COLO668 (cell line): Measurements from ENCODE around the gene DYNLT1.
"Not testable (repeated sequence)": the region's sequence is repeated elsewhere in the genome, so short reads cannot be mapped to it uniquely, and the experiment has no call there.

Experiments used
- DNase-seq: peaks from one replicate; lab custom pipeline; 2025; ENCODE audit not compliant: unreplicated experiment; lab: John Stamatoyannopoulos, UW

DYNLT1 gene

DNA sequence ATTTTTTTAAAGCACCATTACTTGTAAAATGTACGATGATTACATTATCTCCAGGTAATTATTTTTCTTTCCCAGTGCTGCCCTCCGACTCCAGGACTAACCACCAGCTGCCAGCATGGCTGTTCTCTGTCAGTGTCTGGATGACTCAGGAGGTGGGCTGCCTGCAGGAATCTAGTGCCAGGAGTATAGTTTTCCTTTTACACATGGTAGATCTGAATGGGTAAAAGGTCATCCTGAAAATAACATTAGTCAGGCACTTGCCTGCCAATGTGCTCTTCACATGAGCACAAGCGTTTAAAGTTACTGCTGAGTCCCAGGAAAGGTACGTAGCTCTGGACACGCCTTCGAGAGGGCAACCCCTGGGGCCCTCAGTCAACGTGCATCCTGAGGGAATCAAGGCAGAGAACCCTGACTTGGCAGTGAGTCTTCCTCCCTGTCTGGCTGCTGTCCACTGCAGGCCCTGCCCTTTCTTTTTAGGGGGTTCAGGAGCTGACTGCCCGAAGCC lies 2.4 kb downstream of the DYNLT1 start:
- DNase-seq: no peak

DNA sequence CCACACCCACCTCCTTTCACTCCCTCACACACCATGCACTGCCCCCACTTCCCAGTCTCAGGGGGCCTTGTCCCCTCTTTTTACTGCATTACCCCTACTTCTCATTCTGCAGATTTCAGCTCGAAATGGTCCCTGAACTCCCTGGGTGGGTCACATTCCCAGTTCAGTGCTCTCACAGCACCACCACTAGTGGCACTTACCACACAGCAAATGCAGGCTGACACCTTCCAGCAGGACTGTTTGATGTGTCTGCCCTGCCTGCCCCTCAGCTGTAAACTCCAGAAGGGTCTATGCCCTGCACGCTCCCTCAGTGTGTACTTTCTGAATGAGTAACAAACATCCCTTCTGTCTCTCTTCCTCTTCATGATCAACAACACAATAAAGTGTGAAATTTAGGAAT lies 4.0 kb downstream of the DYNLT1 start:
- no peak for DNase-seq

DNA sequence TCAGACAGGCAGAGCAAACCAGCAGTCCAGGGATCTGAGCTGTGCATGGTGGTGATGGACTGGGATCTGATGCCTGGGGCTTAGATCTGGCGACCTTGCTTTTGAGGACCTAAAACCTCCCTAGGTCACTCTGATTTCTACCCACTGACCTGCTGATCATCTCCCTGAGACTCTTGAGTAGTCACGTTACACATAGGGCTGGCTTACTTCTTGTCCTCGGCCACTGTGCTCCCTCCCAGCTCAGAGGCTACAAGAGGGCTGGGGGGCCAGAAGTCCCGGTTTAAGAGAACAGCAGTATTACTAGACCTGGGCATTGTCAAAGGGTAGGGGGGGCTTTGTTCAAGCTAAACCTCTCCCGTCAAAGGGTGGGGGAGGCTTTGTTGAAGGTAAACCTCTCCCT lies 5.5 kb downstream of the DYNLT1 start:
- no peak for DNase-seq

DNA sequence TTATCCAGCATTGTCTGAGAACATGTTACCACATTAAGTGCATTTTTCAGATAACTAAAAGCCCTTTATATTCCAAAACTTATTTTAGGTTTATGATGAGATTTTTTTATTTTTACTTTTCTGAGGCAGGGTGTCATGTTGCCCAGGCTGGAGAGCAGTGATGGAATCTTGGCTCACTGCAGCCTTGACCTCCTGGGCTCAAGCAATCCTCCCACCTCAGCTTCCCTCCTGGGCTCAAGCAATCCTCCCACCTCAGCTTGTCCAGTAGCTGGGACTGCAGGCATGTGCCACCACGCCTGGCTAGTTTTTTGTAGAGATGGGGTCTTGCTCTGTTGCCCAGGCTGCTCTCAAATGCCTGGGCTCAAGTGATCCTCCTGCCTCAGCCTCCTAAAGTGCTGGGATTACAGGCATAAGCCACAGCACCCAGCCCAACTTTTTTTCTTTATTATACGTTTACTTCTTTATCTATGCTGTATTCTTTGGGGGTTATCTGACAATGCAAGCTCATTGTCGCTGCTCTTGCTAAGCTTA lies 6.2 kb downstream of the DYNLT1 start:
- DNase-seq: no peak

DNA sequence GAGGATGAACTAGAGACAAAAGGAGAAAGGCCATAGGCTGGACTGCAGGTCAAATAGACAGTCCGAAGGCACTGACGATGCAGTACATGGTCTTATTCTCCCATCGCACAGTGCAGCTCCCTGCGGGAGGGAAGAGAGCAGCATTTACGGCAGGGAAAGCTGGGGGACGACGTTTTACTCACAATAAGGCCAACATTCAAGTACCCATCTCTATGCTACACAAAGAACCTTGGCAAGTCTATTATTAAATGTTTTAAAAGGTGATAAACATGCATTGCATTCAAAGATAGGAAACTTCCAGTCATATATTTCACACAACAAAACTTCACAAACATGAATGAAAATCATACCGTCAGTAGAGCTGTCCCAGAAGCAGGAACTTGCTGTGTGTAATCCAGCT lies 7.8 kb downstream of the DYNLT1 start:
- DNase-seq: no peak

DNA sequence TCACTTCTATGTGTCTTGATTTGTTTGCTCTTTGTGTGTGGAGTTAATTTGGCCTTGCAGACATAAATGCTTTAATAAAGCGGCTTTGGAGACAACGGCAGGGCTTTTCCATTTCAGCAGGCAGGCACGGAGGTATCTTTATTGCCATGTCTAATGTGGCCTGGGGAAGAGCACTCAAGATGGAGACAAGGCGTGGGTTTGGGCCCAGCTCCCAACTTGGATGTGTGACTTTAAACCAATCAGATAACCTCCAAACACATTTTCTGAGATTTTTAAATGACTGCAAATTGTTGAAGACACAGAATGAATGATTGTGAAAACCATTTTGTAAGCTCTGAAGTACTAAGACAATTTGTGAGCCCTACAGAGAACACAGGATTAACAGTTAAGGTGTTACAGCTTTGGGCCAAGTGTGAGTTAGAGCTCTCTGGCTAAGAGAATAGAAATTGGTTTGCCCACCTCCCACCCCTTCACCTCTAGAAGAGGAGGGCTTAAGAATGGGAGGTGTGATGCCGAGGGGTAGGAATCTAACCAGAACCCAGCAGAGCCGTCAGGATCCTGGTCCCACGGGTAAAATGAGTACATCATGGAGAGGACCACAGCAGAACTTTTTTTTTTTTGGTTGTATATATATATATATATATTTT lies 9.0 kb downstream of the DYNLT1 start:
- no peak for DNase-seq

DNA sequence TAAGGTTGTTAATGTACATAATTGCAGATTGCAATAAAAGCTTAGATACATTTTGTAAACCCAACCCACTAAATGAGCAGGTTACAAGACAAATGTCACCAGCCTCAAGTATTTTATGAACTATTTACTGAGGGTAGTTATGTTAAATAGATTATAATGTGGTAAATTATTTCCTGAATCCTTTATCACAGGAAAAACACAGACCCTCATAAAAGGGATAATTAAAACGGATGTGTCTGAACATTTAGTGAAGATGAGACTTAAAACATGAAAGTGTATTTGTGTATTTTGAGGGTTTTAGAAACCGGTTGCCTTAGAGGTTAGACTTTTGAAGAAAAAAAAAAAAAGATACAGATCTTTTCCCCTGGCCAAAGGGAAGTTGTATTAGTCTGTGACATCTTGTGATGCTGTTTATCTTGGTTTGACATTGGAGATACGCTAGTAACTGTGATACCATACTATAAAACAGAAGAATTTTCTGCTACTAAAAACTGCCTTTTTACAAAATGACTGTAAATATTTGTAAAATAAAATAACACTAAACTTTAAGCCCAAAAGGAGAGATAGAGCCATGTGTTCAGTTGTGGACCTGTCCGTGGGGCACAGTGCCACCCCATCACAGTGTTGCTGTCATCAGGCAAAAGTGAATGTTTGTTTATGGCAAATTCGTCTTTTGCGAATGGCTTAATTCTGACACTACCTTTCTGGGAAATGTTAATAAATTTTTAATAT lies 9.7 kb downstream of the DYNLT1 start:
- no peak for DNase-seq

DNA sequence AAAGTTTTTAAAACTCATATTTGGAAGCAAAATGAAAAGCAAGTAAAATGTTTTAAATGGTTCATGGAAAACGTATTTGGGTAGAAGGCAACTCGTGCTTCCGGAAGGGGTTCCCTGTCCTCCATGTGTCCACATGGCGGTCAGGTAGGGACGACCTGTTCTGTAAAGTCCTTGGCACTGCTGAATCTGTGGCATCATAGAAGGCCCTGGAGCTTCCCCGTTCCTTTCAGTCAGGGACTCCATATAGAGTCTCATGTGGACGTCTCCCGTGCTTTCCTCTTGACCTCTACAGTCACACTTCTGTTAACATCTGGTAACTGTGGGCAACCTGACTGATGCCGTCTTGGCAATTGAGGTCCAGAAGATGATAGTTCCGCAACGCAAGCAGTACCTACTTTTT lies 11.4 kb downstream of the DYNLT1 start:
- DNase-seq: no peak

DNA sequence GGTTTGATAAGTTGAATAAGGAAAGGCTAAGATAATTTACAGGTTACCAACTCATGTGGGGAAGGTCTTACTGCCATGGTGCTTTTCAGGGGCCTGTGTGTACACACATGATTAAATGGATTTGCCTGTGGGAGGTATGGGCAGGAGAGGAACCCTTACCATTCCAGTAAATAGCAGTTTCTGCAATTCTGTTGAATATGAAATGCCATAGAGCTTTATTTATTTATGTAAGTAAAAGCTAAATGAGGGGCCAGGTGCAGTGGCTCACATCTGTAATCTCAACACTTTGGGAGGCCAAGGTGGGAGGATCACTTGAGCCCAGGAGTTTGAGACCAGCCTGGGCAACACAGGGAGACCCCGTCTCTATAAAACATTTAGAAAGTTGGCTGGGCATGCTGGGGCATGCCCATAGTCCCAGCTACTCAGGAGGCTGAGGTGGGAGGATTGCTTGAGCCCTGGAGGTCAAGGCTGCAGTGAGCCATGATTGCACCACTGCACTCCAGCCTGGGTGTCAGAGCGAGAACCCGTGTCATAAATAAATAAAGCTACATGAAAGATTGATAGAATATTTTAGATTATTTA lies 11.9 kb downstream of the DYNLT1 start:
- DNase-seq: not testable (repeated sequence)

DNA sequence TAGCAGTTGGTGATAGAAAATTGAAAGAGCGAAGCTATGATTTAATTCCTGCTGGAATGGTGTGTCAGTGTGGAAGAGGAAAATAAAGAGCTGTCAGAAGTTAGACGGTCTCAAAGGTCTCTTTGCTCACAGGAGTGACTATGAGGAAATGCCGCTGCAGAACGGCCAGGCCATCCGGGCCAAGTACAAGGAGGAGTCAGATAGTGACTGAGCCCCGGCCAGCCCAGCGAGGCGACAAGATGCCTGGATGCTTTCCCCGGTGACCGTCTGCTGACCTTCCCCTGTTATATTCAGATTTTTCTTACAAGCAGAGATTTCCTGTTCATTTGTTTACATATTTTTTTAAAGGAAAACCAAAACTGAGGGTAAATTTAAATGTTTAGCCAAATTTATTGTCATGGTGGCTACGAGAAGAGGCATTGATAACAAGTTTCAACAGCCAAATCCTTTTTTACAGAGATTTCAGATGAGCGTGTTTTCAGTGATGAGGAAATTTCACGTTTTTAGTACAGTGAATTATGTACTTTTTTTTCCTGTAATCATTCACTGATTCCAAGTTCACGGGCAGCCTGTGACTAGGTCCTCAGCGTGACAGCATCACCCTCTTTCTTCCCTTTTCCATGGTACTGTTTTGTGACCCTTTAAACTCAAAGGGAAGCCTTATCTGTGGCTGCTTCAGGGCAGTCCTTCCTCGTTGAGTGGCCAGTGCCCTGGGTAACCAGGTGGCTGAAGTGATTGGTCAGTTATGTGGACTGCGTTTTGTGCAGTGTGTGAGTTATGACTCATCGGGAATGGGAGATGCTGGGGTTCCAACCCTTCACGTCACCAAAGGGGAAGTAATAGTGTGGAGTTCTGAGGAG lies 12.6 kb downstream of the DYNLT1 start:
- no peak for DNase-seq

DNA sequence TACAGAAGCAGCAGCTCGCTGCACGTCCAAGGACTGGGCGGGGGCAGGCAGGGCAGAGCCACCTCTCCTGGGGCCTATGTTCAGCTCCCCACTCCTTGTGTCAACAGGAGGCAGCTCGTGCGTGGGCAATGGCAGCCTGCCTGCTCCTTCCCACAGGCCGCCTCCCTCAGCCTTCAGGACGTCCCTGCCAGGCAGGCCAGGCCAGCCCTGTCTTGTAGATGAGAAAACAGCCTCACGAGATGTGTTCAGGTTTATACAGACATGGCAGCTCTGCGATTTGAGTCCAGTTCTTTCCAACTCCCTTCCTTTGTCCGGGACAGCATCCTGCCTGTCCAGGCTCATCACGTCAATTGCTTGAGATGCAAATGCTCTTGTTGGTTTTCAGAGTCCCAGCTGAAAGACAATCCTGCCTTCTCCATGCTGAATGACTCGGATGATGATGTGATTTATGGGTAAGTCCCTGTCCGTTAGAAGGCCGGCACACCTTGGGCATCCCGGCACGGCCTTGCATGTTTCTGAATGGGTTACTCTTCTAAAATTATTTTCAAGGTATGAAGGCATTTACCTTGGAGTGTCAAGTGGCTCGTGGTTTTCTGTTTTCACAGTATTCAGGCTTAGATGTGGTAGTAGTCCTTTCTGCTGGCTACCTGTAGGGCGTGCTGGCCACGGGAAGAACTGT lies 13.5 kb downstream of the DYNLT1 start:
- DNase-seq: no peak

DNA sequence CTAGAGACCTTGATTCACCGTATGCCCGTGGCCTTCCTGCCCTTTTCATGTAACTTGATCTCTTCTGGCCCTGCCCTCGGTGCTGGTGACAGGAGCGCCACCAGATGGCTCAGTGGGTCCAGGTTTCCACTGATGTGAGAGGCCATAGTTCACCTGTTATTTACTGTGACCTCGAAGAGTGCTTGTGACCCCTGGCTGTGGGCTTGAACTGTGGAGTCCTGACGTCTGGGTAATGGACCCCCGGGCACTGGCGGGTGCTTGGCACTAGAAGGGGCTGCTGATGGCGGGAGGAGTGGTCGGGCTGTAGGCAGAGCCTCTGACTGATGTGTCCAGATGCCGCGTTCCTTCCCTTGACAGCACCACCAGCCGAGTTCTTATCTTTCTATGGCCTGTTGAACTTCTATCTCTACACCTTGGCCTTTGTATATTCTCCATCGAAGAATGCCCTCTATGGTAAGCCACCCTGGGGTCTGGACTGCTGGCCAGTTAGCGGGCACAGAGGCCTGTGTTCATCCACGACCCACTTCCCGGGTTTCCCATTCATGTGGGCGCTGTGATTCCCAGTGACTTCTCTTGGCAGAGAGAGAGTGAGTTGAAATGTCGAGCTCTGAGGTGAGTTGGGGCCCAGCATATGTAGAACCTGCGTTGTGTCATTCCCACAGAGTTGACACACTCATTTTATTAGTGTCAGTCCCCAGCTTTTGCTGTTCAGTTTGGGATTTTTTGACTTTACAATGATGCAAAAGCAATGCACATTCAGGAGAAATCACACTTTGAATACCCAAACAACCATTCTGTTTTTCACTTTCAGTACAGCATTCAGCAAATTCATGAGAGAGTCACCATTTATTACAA lies 14.9 kb downstream of the DYNLT1 start:
- peak; percentile 32 for DNase-seq

DNA sequence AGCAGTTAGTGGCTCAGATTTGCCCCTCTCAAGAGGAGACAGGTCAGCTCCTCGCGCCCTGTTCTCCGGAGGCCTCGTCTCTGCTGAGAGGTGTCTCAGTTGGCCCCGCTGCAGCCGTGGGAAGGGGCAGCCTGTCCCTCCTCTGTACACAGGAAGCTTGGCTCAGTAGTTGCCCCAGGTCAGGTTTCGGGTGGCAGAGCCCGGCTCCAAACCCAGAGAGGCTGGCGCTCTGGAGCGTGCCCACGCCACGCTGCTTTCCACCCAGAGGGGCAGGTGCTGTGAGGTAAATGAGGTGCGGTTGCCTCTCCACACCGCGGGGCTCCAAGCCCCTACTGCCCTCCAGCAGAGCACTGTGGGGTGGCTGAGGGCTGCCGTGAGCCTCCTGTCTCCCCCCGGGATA lies 16.0 kb downstream of the DYNLT1 start:
- DNase-seq: no peak

DNA sequence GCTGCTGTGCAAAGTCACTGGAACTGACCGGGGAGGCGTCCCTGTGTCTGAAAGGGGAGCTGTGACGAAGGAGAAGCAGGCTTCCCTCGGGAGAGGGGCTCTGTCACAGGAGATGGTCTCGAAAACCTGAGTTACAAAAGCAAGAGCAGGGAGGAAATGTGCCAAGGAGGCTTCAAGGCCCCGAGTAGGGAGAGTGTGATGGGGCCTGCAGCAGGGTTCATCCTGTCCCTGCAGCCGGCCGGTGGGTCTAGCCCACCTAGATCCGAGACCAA lies 16.7 kb downstream of the DYNLT1 start:
- no peak for DNase-seq

DNA sequence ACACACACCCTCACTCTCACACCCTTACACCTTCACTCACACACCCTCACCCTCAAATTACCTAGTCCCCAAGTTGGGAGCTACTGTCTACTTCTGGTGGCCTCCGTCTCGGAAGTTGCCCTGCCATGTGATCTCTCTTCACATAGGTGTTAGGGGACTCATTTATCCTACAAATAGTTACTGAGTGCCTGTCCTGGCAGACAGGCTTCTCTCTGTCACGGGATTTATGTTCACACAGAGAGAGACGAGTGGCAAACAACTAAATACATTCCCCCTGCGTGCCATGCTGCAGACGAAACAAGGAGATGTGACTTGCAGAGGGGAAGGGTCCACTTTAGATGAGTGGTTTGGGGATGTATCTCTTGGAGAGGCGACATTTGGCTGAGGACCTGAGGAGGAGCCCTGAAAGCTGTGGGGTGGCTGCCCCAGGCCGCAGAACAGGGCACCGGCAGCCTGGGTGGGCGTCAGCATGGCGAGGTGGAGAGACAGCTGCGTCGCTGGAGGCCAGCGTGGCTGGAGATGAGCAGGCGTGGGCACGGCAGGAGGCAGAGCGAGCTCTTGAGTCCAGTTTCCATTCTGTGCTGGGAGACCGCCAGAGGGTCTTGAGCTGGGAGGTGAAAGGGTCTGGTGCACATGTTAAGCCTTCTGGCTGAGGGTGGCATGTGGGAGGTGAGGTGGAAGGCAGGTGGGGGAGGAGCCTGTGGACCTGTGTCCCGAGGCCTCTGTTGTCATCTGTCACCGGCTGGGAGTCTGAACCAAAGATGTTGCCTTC lies 17.2 kb downstream of the DYNLT1 start:
- DNase-seq: no peak

DNA sequence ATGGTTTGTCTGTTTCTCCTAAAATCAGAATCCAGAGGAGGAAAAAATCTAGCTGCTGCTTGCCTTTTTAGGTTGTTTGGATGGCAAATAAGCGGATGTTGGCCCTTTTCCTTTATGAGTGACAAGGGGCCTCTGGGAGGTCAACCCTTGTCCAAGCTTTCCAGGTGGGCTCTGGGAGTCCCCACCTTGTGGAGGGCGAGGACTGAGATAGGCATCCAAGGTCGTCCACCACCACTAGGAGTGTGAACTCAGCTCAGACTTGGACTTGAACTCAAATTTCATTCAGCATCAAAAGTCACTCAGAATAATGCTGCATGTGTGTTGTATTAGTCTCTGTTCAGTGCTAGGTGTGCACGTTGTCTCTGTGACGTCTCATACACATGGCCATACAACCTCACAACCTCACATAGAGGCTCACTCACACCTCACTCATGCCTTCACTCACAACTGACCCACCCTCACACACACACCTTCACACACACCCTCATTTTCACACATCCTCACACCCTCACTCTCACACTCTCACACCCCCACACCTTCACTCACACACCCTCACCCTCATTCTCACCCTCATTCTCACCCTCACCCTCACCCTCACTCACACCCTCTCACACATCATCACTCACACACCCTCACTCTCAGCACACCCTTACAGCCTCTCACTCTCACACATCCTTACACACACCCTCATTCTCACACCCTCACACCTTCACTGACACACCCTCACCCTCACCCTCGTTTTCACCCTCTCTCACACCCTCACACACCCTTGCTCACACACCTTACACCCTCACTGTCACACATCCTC lies 18.0 kb downstream of the DYNLT1 start:
- no peak for DNase-seq

DNA sequence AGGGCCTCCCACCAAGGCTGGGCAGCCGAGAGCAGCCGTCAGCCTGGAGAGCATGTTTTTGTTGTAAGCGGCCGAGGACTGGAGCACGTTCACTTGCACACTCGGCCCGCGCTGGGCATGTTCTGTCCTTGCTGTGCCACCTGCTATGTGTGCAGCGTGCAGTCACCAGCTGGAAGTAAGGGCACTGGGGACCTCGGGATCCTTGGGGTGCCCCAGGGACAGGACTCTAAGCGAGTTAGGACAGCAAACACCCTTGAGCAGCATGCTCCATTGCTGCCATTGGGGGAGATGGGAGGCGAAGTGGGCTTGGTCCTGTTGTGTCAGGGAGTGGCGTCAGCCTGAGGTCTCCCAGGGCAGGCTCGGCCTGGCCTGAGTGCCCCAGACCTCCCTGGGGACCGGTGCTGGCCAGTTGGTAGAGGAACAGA lies 18.6 kb downstream of the DYNLT1 start:
- DNase-seq: no peak
